GM10847 (cell line): ENCODE results near the gene PODNL1.

Experiments
- POLR2A ChIP-seq: IDR thresholded peaks from 2 replicates; pipeline ENCODE4 v1.6.1; 2011; ENCODE audit not compliant: insufficient read length; ENCODE audit errors: extremely low read depth

Gene PODNL1

DNA sequence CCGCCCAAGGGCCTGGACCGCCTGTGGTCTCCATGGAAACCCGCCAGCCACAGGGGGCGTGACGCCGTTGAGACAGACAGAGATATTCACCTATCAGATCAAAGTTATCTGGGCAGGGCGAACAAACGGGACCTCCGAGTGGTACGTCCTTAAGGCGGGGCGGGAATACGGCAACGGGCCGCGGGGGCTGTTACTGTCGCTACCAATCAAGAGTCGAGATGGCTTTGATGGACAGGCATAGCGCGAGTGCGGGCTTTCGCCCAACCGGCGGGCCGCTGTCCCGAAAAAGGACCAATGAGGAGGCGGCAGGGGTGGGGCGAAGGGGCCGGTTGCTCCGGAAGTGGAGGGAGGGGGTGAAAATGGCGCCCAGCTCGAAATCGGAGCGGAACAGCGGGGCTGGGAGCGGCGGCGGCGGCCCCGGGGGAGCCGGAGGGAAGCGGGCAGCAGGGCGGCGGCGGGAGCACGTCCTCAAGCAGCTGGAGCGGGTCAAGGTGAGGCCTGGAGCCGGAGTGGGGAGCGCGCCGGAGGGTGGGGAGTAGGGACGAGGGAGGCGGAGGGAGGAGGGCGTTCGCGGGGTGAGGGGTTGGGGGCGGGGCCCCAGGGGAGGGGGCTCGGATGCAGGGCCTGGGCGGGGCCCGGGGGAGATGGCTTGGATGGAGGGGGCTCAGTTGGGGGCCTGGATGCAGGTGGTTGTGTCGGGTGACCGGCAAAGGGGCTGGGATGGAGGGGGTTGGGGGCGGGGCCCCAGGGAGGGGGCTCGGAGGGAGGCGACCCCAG is 14.1 kb upstream of the PODNL1 start, which contains the start of gene DCAF15:
TSS of gene DCAF15 (plus strand) at position 356 of the 777 bp plus-strand sequence. CDS start at position 360, 4 bp downstream.
- peak; percentile 69 for TF ChIP-seq POLR2A

GRCh38 chr19:13951799-13952153 is 13.6 kb upstream of the PODNL1 start:
- TF ChIP-seq POLR2A: no peak

- no peak for TF ChIP-seq POLR2A
Observed at GRCh38 chr19:13951043-13951442, 12.8 kb upstream of the PODNL1 start.

DNA sequence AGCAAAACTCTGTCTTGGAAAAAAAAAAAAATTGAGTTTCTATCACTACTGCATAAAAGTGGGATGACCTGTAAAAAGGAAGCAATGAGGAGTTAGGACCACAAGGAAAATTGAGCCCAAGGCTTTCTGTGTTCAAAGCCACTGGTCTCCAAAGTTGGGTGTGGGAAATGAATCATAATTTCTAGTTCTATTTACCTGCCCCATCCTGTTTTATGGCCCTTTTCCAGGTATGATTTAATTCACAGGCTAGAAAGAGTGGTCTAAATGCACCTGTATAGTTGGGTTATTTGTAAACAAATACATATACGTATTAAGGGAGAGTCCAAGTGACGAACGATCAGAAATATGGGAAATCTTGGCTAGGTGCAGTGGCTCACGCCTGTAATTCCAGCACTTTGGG is 8.2 kb upstream of the PODNL1 start:
- TF ChIP-seq POLR2A: no peak

GRCh38 chr19:13942023-13942684 is 3.9 kb upstream of the PODNL1 start:
- no peak for TF ChIP-seq POLR2A

DNA sequence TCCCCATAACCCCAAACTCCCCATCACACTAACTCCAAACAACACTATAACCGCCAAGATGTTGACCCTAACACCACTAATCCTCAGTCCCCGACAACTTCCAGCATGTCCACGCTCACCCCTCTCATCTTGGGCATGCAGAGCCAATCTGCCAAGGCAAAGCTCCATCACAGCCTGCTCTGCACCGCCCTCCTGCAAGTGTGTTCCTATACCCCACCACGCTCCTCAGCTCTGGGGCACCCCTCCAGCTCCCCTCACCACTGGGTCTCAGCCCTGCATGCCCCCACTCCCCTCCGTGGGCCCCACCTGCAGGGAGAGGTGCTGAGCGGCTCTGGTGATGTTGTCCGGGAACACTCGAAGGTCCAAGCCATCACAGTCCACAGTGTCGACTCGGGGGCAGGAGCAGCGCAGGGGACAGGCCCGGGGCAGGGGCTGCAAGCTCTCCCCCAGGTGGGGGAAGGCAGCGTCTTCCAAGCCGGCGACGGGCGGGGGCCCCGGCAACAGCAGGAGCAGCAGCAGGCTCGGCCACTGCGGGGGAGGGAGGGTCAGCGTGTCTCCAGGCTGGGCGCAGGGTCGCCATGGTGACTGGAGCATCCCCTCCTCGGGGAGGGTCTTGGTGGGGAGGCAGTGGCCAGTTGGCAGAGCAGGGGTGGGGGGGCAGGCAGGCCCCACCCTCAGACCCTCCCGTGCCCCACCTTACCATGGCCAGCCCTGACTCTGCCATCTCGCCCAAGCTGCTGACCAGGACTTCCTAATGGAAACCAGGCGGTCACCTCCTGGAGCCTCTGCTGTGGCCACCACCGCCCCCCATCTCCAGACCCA is 527 bp downstream of the PODNL1 start:
- no peak for TF ChIP-seq POLR2A

- TF ChIP-seq POLR2A: no peak
Observed at GRCh38 chr19:13935765-13936510, 2.3 kb downstream of the PODNL1 start.

GRCh38 chr19:13934785-13935109 is 3.5 kb downstream of the PODNL1 start:
- no peak for TF ChIP-seq POLR2A

DNA sequence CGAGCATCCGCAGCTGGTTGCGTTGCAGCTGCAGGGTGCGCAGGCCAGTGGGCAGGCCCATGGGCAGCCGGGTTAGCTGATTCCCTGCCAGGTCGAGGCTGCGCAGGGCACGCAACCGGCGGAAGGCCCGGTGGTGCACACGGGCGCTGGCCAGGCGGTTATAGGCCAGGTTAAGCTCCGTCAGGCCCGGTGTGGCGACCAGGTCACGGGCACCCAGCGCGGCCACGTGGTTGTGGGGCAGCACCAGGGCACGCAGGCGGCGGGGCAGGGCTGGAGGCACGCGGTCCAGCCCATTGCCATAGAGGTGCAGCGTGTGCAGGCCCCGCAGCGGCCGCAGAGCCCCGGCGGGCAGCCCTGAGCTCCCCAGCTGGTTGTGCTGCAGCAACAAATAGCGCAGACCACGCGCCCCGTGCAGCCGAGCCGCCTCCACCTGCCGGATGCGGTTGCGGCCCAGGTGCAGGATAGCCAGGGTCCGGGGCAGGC is 5.3 kb downstream of the PODNL1 start:
- TF ChIP-seq POLR2A: no peak

DNA sequence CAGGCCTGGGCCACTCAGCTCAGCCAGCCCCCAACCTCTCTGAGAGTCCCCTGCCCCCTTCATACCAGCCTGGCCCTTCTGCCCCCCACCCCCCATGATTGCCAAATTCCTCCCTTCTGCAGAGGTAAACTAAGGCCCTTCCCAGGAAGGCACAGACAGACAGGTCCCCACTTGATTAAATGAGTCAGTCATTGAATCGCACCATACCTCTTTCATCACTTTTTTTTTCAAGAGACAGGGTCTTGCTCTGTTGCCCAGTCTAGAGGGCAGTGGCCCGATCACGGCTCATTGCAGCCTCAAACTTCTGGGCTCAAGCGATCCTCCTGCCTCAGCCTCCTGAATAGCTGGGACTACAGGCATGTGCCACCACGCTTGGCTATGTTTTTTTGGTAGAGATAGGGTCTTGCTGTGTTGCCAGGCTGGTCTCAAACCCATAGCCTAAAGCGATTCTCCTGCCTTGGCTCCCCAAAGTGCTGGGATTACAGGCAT is 6.0 kb downstream of the PODNL1 start:
- TF ChIP-seq POLR2A: no peak

DNA sequence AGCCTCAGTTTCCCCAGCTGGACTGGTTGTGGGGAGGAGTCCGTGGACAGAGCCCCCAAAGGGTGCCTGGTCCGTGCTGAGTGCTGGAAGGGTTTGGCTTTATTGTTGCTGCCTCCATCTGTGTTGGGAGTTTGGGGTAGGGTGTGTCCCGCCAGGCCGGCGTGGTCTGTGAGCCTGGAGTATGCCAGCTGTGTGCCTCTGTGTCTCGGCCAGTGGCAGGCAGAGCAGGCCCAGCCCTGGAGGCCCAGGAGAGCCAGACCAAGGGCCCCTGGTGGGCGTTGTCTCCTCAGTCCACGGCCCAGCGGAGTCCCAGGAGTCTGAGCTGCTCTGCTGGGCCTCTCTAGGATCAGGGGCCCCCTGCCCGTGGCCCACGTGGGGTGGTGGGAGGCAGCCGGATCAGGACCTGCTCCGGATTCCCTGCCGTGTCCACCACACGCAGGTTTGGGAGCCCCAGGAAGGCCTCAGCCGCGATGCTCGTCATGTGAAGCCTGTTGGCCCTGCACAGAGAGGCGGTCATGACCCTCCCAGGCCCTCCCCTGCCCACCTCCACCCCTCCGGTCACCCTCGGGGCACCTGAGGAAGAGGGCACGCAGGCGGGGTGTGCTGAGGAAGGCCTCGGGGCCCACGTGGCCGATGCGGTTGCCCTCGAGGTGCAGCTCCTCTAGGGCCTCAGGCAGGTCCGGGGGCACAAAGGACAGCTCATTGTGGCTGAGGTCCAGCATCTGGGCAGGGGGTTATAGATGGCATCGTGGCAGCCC is 6.6 kb downstream of the PODNL1 start:
- no peak for TF ChIP-seq POLR2A

- TF ChIP-seq POLR2A: no peak
Observed at GRCh38 chr19:13930402-13930801, 7.8 kb downstream of the PODNL1 start.

DNA sequence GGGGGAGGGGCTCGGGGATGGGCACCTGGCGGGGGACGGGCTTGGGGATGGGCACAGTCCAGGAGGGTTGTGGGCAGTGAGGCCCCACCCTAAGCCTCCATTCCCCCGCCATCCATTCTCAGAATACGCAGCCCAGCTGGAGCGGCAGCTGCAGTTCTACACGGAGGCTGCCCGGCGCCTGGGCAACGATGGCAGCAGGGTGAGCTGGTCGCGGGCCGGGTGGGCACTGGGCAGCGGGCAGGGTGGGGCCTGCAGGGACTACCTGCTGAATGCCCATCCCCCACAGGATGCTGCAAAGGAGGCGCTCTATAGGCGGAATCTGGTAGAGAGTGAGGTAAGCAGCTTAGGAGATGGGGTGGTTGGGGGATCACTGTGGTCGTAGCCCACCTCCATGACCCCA is 8.3 kb downstream of the PODNL1 start:
- TF ChIP-seq POLR2A: no peak

- no peak for TF ChIP-seq POLR2A
Observed at GRCh38 chr19:13929340-13929739, 8.9 kb downstream of the PODNL1 start.

DNA sequence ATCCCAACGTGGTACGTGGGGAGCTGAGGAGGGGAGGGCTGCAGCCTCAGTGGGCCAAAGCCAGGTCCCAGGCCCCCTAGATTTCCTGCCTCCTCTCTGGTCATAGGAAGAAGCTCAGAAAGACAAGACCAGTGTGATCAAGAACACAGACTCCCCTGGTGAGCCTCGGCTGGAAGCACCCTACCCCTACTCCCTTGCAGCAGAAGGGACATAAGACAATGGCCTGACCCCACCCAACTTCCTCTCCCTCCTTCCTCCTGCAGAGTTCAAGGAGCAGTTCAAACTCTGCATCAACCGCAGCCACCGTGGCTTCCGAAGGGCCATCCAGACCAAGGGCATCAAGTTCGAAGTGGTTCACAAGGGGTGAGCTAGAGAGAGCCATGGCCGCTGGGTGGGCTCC is 11.5 kb downstream of the PODNL1 start:
- no peak for TF ChIP-seq POLR2A

DNA sequence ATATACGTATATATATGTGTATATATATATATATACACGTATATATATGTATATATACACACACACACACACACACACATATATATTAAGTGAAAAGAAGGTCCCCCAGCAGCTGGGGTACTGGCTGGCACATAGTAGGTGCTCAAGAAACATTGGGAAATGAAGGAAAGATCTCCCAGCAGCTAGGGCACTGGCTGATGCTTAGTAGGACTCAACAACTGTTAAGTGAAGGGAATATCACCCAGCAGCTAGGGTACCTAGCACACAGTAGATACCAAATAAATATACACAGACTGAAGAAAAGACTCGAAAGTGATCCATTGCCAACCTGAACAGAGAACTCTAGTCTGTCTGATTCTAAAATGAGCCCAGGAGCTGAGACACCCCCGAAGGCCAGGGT is 12.2 kb downstream of the PODNL1 start:
- TF ChIP-seq POLR2A: no peak
